Frontal cortex (tissue), 4 donors: ENCODE measurements around the gene OR8G5. TPM values are rescaled to one million over a fixed set of nuclear protein-coding genes. Genes with fewer than 3 reads are reported as not detected.

Experiments used
- DNase-seq, 2 donors: peaks; one replicate each; pipeline ENCODE4 v3.0.0; 2012; ENCODE audit warnings: low spot score in 2 of 2
- FAIRE-seq: peaks from 2 replicates; lab custom pipeline; 2012; peaks lifted over from hg19 to GRCh38; lab: Jason Lieb, UNC
- total RNA-seq: library from RNA; depleted of rRNA; stranded (reverse); fragments of >200 nt; gene quantifications from one replicate; pipeline ENCODE4 v1.2.3, GENCODE V29; 2014
- donor health status: control.
- donor health status: control.
- donor health status: control.

The OR8G5 gene
- total RNA-seq, 1 donor from 2014 or later = not detected

DNA sequence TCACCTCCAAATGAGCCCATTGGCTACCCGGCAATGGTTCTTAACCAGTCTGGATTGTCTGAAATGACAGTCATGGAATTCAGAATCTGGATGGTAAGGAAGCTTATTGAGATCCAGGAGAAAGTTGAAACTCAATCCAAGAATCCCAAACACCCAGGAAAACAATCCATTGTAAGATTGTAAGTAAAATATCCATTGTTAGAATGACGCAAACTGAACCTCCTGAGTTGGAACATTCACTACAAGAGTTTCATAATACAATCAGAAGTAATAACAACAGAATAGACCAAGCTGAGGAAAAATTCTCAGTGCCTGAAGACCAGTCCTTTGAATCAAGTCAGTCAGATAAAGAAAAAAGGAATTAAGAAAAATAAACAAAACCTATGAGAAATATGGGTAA, 22.1 kb downstream of the OR8G5 start:
- no peak for DNase-seq
- FAIRE-seq = no peak

DNA sequence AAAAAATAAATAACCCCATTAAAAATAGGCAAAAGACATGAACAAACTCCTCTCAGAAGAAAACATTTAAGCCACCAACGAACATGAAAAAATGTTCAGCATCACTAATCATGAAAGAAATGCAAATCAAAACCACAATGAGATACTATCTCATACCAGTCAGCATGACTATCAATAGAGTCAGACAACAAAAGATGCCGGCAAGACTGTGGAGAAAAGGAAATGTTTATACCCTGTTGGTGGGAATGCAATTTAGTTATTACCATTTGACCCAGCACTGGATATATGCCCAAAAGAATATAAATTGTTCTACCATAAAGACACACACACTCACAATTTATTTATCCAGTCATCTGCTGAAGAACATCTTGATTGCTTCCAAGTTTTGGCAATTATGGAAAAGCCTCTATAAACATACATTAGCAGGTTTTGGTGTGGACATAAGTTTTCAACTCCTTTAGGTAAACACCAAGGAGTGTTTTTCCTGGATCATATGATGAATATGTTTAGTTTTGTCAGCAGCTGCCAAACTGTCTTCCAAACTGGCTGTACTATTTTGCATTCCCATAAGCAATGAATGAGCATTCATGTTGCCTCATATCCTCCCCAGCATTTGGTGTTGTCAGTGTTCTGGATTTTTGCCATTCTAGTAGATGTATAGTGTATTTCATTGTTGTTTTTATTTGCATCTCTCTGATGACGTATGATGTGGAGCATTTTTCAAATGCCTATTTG, 29.6 kb downstream of the OR8G5 start:
- FAIRE-seq (no peak), DNase-seq (no peak)

- FAIRE-seq (no peak), DNase-seq (no peak)
These were observed 38.5 kb downstream of the OR8G5 start for GRCh38 chr11:124294687-124295086.

DNA sequence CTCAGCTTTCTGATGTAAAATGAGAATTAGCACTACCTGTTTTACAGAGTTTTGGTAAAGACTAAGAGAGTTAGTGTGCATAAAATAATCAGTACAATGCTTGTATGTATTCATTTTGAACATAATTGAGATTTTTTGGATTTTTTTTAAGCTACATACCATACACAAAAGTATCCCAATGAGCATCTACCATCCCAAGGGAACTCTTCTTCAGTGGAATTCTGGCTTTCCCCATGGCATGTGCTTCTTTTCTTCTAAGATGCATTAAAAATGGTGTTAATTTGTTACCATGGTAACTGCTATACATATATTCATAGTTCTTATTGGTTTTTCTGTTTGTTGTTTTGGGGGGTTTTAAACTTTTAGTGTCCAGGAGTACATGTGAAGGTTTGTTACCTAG, 39.8 kb downstream of the OR8G5 start:
- DNase-seq (no peak), FAIRE-seq (no peak)

DNA sequence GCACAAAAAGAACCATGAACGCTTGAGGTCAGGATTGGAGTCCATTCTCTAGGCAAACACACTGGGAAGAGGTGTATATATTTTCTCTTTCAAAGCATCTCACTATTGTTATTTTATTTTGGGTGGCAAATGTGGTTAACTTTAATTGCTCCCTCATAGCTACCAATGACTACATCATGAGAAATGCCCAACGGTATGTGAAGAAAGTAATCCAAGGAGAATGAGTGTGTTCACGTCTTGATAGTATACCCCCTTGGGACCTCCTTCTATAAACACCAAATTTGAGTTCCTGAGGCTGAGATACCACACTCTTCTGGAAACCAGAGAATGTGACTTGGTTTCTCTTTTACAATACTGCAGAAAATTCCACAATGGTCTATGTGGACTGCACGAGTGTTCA, 41.7 kb downstream of the OR8G5 start:
- no peak for FAIRE-seq
- DNase-seq = no peak

DNA sequence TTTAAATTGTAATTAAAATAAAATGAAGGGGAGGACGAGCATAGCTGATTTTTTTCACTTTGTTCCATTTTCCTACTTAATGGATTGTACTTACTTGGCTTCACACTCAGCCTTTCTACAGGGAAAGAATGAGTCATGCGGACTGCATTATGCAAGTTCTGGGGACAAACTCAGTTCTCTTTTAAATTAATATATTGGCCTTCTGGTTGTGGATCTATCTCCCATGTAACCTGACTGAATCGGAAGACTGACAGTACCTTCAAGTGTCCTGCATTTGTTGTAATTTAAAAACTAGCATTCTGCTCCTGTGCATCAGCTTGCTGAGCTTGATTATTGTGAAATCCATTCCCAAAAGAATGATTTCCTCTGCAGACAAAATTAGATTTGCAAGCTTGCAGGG, 45.4 kb downstream of the OR8G5 start:
- DNase-seq = no peak
- FAIRE-seq = no peak

GRCh38 chr11:124302347-124303125, 46.4 kb downstream of the OR8G5 start:
- FAIRE-seq (no peak), DNase-seq (no peak)

DNA sequence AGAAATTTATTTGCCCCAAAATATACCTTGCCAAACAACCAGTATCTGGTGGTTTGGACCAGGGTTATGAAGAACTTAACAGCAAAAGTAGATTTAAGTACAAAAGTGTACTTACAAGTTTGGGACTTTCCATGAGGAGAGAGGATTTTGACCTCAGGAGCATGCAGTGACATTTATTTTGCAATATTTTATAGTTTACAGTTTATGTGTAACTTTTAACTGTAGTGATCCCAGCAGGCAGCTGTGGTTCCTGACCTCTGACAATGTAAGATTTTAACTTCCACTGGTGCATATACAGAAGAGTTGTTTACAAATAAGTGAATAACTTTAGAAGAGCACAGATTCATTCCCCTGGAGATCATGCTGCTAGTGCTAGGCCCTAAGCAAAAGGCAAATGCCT, 50.9 kb downstream of the OR8G5 start:
- no peak for DNase-seq
- FAIRE-seq = no peak

DNA sequence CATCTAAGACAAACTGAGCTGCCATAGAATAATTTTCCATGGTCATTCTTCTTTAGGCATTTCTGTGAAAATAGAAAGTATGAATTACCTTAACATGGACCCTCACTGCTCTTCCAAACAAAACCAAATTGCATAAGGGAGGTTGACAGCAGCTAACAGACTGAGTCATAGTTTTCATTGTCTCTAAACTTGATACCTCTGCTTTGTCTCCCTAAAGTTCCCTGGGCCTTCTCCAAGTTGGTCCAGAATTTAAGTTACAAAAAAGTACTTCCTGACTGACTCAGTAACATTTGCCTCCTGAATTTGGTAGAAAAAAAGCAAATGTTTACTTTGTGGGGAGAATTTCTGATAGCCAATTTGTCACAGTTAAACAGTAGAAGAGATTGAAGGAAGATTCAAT, 54.5 kb downstream of the OR8G5 start:
- DNase-seq (no peak), FAIRE-seq (no peak)

DNA sequence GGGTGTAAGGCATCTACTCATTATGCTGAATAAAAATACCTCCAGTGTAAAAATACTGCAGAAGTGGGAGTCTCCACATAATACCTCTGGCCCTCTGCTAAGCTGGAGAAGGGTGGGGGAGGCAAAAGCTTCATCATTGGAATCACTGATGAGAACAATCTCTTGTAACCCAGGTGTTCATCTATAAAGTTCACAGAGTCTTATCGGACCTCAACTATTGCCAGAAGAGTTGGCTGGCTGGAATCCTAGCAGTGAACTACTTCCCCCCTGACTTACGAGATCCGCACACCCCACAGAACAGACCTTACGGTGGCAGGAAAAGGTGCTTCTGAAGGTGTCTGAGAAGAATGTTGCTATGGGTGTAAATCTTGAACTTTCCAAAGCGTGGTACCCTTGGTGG, 55.1 kb downstream of the OR8G5 start:
- DNase-seq (no peak), FAIRE-seq (no peak)

GRCh38 chr11:124311670-124312069, 55.5 kb downstream of the OR8G5 start:
- FAIRE-seq = no peak
- DNase-seq = no peak

DNA sequence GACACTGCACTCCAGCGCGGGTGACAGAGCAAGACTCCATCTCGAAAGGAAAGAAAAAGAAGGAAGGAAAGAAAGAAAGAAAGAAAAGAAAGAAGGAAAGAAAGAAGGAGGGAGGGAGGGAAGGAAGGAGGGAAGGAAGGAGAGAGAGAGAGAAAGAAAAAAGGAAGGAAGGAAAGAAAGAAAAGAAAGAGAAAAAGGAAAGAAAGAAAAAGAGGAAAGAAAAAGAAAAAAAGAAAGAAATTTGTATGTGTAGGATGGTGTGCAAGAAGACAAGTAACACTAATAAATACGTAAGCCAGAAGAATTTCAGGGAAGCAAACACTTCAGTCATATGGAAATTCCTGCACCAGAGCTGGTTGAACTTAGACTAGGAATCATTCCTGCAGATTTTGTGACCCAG, 57.0 kb downstream of the OR8G5 start:
- no peak for FAIRE-seq
- DNase-seq = no peak

DNA sequence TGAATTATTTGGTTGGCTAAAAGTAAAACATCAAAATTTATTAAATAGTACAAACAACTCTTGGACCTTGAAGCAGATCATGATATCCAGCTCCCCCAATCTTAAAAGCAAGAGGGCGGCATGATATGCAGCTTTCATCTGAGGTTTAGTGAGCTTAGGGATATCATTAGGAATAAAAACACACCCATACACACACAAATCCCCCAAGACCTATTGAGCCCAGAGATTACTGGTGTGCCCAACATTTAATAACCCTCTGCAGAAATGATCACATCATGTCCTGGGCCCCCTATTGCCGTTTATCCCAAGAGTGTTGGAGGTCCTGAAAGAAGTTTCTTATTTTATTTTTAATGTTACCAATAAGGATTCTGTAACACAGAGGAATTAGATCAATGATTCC, 57.7 kb downstream of the OR8G5 start, which contains the start of gene OR8D1:
Gene OR8D1 (minus strand): TSS at position 101 of the 400 bp plus-strand sequence. CDS start 3,183 bp downstream, outside the sequence.
- no peak for FAIRE-seq
- no peak for DNase-seq

GRCh38 chr11:124315052-124315451, 58.9 kb downstream of the OR8G5 start:
- no peak for FAIRE-seq
- DNase-seq = no peak

Other genes starting within 250 kb of the OR8G5 start
- not detected for gene OR10G4, start 243.4 kb upstream of the OR8G5 start, total RNA-seq
- gene OR10G9, start 233.4 kb upstream of the OR8G5 start, total RNA-seq = not detected
- gene OR10G8, start 229.6 kb upstream of the OR8G5 start, total RNA-seq = not detected
- gene OR10G7, start 215.1 kb upstream of the OR8G5 start, total RNA-seq = not detected
- 11.0 TPM for gene VWA5A, start 140.9 kb upstream of the OR8G5 start, total RNA-seq
- not detected for gene OR10D3, start 73.0 kb upstream of the OR8G5 start, total RNA-seq
- not detected for gene OR8G1, start 15.3 kb upstream of the OR8G5 start, total RNA-seq
- gene OR8D1, start 57.6 kb downstream of the OR8G5 start, total RNA-seq = not detected
- gene OR8D2, start 63.8 kb downstream of the OR8G5 start, total RNA-seq = not detected
- gene OR8B2, start 128.1 kb downstream of the OR8G5 start, total RNA-seq = not detected
- gene OR8B3, start 142.6 kb downstream of the OR8G5 start, total RNA-seq = not detected
- not detected for gene OR8B4, start 168.5 kb downstream of the OR8G5 start, total RNA-seq
- gene OR8B8, start 189.3 kb downstream of the OR8G5 start, total RNA-seq = not detected